Mammary epithelial cell (primary cell): Measurements from ENCODE around the gene RBM6.

ENCODE experiments used
- CTCF ChIP-seq, 2 donors: IDR thresholded peaks in 1 of 2; conservative IDR thresholded peaks in 1 of 2; 2 replicates each; pipeline ENCODE4 v1.5.1; 2011 to 2012; ENCODE audit warnings: inconsistent platforms in 2 of 2, low read length in 2 of 2, mild to moderate bottlenecking in 2 of 2, control low read depth in 1 of 2, low read depth in 1 of 2; ENCODE audit not compliant: insufficient read depth in 1 of 2; ENCODE audit errors: extremely low read depth in 1 of 2
- EZH2 ChIP-seq: IDR thresholded peaks from 2 replicates; pipeline ENCODE4 v1.6.1; 2012; ENCODE audit warnings: low read length, inconsistent platforms, borderline replicate concordance

- TF ChIP-seq CTCF (conservative IDR thresholded peaks at IDR 0.05 in 1 of 2, IDR thresholded peaks at IDR 0.05 in 1 of 2; ENCODE audit: extremely low read depth in 1 of 2, insufficient read depth in 1 of 2, low read depth in 1 of 2, low read length in 2 of 2) (no peak), EZH2 (no peak)
Measured at GRCh38 chr3:49895791-49896190, 44.2 kb upstream of the RBM6 start.
